Renal pelvis (tissue), 4 donors: ENCODE data around the gene CBX6. TPM values are rescaled to one million over a fixed set of nuclear protein-coding genes. Genes with fewer than 3 reads are reported as not detected.
"Not testable (repeated sequence)": the region's sequence is repeated elsewhere in the genome, so short reads cannot be mapped to it uniquely, and the experiment has no call there.

Source experiments
- DNase-seq: peaks from one replicate; pipeline ENCODE4 v3.0.0-alpha.2; 2013
- polyA plus RNA-seq, 3 donors: library from polyadenylated mRNA; unstranded; fragments of 120-200 nt; gene quantifications; one replicate each; pipeline ENCODE4 v1.2.1, GENCODE V29; 2013; ENCODE audit not compliant: insufficient read length in 3 of 3

Gene CBX6
- polyA plus RNA-seq, 3 donors, result 43.7 to 46.4 (median 45.2) TPM

DNA sequence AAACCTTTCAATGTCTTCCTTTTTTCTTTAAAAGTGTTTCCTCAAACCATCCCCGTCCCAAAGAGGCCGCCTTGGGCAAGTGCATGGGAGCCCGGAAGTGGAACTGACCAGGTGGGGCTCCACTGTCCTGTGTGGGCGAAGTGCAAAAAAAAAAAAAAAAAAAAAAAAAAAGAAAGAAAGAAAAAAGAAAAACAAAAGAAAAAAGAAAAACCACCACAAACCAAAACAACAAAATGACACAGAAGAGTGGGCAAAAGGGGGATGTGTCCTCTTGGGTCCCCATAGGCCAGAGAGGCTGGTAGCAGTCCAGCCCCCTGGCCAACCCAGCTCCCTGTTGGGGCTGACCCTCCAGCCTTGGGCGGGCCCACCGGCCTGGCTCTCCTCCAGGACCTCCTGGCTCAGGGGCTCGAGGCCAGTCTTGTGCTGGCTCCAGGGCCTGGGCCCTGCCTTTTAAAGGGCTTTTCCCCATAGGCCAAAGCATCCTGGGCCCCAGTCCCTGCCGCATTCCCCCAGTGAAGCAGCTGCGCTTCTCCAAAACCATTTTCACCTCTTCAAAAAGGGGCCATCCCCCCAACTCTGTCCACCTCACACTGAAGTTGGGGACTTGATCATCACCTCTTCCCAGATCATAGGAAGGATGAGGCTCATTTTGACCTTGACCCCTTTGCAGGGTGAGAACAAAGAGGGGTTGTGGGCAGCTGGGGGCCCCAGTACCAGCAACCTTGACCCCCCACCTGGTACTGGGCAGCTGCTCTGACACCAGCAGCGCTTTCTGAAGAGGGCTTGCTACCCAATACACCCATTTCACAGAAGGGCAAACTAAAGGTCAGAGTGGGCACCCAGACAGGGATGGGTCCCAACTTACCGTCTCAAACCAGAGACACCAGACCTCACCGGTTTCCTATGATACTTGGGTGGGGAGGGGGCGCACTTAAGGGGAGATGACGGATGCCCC is 9.4 kb downstream of the CBX6 start:
- no peak for DNase-seq

DNA sequence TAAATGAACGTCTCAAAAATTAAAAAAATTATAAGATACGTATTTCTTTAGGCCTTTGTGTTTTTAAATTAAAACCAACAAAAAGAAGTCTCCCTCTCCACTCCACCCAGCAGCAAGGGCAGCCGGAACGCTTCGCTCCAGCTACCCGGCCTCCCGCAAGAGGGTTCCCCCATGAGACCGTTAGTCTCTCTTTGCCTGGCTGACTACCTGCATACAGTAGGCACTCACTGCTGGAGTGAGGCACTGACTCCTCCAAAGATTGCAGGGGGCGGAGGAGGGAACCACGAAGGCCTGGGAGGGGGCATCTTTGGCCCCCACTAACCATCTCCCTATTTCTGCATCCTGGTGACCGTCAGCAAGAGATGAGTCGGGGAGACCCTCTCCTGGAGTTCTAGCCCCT is 10.1 kb downstream of the CBX6 start:
- DNase-seq, result no peak

GRCh38 chr22:38861170-38861876 is 10.7 kb downstream of the CBX6 start:
- DNase-seq, result no peak

- DNase-seq, result no peak
These were observed 11.5 kb downstream of the CBX6 start for GRCh38 chr22:38860283-38861169.

DNA sequence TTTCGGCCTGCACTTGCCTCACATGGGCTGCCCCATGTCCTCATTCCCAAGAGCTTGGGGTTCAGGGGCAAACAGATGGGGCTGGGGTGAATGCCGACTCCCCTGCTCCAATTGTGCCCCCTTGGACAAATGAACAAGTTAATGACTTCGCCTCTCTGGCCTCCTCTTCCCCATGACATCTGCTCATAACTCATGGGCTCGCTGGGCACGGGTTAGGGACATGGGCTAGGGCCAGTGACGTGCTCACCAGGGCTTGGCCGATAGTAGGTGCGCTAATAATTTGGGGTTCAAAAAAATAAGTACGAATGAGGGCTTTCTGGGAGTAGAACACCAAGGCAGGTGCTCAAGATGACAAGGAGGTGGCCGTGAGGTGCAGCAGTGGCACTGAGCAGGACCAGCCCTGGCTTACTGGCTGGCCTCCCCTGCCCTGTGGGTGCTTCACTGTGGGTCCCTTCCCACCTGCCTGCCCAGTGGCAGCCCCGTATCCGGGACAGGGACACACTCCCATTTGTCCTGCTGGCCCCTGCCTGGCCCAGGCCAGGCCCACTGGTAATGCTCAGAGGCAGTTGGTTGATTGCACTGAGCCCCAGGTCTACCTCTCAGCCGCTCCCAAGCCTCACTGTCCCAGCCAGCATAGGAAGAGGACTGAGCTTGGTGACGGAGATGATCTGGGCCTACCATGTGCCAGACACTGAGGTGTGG is 12.3 kb downstream of the CBX6 start:
- DNase-seq, result no peak

GRCh38 chr22:38858492-38858891 is 13.5 kb downstream of the CBX6 start:
- no peak for DNase-seq

- DNase-seq, result not testable (repeated sequence)
These were observed 17.5 kb downstream of the CBX6 start for GRCh38 chr22:38854476-38854875.

GRCh38 chr22:38853883-38854282 is 18.1 kb downstream of the CBX6 start:
- DNase-seq, result not testable (repeated sequence)

DNA sequence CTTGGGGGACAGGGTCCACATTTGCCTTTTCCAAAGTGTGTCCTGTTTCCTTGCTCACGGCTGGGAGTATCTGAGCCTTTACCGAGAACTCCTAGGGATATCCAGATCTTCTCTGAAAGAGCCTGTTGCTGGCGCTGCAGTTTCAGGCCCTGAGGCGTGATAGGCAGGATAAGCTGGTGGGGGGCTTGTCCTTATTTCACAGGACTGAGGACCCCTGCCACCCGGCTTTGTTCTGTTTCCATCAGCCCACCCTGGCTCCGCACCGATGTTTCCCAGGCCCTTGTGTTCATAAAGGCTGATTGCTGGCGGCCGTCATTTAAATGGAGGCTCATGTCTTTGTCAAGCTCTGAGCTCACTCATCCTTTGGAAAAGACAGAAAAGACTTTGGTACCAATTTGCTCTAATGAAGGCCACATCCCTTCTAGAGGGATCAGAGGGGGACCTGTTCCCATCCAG is 18.8 kb downstream of the CBX6 start:
- no peak for DNase-seq

GRCh38 chr22:38852522-38852921 is 19.5 kb downstream of the CBX6 start:
- DNase-seq, result no peak

- DNase-seq, result no peak
These were observed 20.8 kb downstream of the CBX6 start for GRCh38 chr22:38850941-38851849.

GRCh38 chr22:38850399-38850798 is 21.6 kb downstream of the CBX6 start:
- no peak for DNase-seq

- DNase-seq, result no peak
These were observed 22.2 kb downstream of the CBX6 start for GRCh38 chr22:38849811-38850210.

DNA sequence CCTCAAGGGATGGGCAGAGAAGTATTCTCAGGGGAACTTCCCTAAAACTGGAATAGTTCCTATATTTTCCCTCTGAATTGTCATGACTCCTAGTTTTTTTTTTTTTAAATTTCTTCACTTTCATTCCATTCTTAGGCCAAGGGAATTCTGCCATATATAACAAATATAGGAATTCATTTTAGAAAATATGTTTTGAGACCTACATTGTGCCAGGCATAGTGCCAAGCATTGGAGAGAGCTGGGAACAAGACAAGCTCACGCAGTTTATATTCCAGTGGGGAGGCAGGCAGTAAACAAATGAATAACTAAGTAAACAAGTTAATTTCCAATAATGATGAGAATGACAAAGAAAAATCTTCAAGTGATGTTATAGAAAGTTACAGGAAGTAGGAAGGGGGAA is 25.6 kb downstream of the CBX6 start:
- no peak for DNase-seq

GRCh38 chr22:38845004-38845740 is 26.8 kb downstream of the CBX6 start:
- DNase-seq, result no peak

DNA sequence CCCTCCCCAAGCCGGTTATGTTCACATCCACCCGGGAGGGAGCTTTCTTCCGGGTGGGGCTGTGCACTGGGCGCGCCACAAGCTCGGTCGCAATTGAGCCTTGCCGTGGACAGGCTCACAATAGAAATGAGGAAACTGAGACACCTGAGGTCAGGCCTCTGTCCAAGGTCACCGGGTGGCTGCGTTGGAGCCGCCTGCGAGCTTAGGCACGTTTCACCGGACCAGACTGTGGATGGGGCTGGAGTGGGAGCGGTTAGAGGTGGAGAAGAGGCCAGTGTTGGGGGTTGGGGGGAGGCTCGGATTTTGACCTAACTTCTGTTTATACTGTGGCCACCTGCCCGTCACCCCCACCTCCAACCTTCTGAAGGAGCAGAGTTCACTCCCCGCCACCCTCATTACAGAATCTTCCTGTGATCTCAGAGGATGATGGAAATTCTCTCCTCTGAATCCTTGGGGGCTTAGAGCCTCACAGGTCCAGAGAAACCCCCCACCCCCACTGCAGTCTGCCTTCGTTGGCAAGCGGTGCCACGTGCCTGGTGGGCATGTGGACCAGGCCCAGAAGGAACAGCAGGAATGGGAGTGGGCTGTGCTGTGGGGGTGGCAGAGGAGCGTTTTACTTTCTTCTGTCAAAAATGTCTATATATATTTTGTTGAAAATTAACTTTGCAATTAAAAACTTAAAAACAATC is 27.6 kb downstream of the CBX6 start:
- no peak for DNase-seq

DNA sequence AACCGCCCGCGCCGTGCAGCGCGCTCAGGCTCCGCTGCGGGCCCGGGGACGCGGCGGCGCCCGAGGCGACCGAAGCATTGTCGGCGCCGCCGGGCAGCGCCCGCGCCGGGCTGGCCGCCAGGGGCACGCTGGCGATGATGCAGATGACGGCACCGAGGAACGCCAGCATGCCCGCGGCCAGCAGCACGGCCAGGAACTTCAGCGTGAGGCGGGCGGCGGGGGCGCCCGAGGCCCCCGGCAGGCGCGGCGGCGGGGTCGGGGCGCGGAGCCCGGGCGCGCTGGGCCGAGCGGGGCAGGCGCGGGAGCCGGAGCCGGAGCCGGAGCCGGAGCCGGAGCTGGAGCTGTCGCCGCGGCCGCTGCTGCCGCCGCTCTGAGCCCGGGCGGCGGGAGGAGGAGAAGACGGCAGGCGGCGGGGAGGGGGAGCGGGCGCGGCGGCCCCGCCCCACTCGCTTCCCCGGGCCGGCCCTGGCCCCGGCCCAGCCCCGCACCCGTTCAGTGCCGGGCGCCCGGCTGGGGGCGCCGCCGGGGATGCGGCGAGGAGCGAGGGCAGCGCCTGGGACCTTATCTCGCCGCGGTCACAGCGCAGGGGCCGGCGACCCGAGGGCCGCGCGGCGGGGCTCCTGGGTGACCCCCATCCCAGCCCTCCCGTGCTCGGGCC is 28.2 kb downstream of the CBX6 start, which contains the start of gene NPTXR:
NPTXR (minus strand) TSS at position 372 of the 658 bp plus-strand sequence.
- DNase-seq, result peak; percentile 54

DNA sequence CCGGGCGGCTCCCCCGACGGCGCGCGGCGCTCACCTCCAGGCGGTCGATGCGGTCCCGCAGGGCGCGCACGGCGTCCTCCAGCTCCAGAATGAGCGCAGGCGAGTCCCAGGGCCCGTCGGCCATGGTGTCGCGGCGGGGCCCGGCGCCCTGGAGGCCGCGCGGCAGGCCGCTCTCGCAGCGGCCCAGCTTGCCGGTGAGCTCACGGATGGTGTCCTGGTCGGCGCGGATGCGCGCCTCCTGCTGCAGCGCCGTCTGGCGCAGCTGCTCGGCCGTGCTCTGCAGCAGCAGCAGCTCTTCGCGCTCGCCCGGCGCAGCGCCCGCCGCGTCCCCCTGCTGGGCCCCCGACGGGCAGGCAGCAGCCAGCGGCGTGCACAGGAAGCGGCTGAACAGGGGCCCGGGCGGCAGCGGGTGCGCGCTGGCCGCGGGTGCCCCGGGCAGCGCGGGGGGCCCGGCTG is 28.8 kb downstream of the CBX6 start:
- peak; percentile 80 for DNase-seq
